Ovary (tissue), 3 donors: ENCODE measurements around the gene MTURN.

Source experiments
- CTCF ChIP-seq, 3 donors: fragments of 450-650 bp in 2 of 3; fragments of 200-600 bp in 1 of 3; IDR thresholded peaks; one replicate each; pipeline versions ENCODE4 v1.5.1 to v1.8.0; 2016 to 2022; ENCODE audit warnings: antibody characterized with exemption in 3 of 3, mild to moderate bottlenecking in 1 of 3
- EP300 ChIP-seq: sonication (generic); formaldehyde crosslinking; IDR thresholded peaks from one replicate; pipeline ENCODE4 v1.6.1; 2017; ENCODE audit warnings: antibody characterized with exemption
- POLR2A ChIP-seq: fragments of 450-650 bp; IDR thresholded peaks from one replicate; pipeline ENCODE4 v1.6.1; 2017; ENCODE audit warnings: antibody characterized with exemption, mild to moderate bottlenecking, moderate library complexity
- donor health status: DM: no; HTN: no; CAD: no.

DNA sequence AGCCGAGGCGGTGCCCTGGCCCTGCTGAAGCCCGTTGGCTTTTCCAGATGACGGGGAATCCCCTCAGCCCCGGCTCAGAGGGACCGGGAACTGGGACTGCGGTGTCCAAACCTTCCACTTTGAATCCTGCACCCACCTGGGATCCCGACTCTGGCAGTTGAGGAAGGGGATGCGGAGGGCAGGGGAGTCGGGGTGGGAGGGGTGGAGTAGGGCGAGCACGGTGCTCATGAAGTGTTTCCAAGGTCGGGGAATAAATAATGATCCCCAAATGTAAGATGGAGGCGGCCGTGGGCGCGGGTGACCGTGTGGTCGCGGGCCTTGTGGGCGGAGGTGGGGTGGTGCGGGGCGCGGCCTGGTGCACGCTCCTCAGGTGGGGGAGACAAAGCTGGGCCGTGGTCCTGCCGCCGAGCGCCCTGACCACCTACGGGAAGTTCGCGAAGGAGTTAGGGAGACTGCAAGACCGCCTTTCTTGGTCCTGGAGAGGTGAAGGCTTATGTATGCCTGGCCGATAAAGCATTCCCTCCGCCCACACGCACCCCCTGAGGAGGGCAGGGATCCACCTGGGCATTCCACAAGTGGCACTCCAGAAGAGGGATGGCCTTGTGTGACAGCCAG is 1.4 kb downstream of the MTURN start:
- no peak for TF ChIP-seq CTCF (IDR thresholded peaks at IDR 0.05)
- TF ChIP-seq EP300 = no peak
- no peak for TF ChIP-seq POLR2A
